ENCODE results near the gene LRRC51.

LRRC51 gene

DNA sequence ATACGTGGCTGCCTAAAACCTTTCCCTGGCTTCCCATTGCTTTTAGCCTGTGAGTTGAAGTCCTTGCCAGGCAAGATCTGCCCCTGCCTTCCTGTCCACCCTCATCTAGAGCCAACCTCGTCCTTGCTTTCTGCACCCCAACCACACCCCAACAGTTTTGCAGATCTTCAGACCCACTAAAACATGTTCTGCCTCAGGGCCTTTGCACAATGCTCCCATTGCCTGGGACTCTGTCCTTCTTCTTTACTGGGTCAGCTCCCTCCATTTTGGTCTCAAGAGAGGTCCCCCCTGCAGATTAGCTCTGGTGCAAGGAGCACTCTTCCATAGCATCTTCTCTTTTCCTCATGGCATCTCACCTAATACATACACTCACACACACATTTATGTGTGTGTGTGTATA is 40.3 kb downstream of the LRRC51 start:
- no peak for DNase-seq (ENCODE audit: low spot score)

DNA sequence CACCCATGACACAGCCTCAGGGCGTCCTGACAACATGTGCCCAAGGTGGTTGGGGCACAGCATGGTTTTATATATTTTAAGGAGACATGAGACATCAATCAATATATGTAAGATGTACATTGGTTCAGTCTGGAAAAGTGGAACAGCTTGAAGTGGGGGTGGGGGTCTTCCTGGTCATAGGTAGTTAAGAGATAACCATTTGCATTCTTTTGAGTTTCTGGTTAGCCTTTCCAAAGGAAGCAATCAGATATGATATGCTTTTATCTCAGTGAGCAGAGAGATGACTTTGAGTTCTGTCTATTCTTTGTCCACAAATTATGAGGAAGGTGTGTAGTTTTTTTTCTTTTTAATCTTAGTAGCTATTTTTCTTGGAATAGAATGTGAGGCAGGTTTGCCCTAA is 42.0 kb downstream of the LRRC51 start:
- DNase-seq (ENCODE audit: low spot score): no peak
- TF ChIP-seq, protein P1, sequence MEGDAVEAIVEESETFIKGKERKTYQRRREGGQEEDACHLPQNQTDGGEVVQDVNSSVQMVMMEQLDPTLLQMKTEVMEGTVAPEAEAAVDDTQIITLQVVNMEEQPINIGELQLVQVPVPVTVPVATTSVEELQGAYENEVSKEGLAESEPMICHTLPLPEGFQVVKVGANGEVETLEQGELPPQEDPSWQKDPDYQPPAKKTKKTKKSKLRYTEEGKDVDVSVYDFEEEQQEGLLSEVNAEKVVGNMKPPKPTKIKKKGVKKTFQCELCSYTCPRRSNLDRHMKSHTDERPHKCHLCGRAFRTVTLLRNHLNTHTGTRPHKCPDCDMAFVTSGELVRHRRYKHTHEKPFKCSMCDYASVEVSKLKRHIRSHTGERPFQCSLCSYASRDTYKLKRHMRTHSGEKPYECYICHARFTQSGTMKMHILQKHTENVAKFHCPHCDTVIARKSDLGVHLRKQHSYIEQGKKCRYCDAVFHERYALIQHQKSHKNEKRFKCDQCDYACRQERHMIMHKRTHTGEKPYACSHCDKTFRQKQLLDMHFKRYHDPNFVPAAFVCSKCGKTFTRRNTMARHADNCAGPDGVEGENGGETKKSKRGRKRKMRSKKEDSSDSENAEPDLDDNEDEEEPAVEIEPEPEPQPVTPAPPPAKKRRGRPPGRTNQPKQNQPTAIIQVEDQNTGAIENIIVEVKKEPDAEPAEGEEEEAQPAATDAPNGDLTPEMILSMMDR (IDR thresholded peaks at IDR 0.05; ENCODE audit: extremely low read depth, missing control alignments): no peak

More for the DNA sequence above, 40.3 kb downstream of the LRRC51 start:
- TF ChIP-seq, protein P1 (IDR thresholded peaks at IDR 0.05; ENCODE audit: extremely low read depth, missing control alignments): no peak

DNA sequence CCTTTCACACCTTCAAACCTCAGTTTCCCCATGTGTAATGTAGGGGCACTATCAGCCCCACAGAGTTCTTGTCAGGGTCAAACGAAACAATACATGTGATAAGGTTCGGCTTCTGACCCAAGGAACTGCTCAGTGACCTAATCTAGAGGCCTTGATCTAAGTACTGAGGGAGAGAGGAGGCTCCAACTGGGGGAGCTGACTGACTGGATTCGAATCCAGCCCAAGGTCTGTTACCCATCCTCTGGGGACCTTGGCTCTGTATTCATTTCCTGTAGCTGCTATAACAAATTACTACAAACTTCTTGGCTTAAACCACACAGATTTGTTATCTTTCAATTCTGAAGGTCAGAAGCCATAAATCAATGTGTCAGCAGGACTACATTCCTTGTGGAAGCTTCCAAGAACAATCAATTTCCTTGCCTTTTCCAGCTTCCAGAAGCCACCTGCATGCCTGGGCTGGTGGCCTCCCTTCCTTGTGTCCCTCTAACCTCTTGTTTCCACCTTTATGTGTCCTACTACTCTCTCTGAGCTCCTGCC is 42.5 kb downstream of the LRRC51 start:
- TF ChIP-seq, protein P1 (IDR thresholded peaks at IDR 0.05; ENCODE audit: extremely low read depth, missing control alignments): no peak
- DNase-seq (ENCODE audit: low spot score): no peak

DNA sequence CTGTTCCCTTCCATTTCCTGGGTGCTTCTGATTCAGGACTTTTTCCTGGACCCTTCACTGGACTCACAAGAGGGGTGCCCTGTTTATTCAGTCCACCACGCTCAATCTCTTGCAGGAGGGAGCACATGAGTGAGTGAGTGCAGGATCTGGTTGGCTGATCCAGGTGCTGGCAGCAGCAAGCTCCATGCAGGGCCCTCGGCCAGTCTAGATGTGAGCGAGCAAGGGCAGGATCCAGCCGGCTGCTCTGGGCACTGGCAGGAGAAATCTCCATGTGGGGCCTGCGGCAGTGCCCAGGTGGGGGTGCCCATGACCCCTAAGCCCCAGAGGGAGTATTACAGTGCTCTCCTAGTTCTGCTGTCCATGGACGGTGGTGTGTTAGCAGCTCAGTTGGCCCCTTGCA is 43.4 kb downstream of the LRRC51 start:
- TF ChIP-seq, protein P1 (IDR thresholded peaks at IDR 0.05; ENCODE audit: extremely low read depth, missing control alignments): no peak
- DNase-seq (ENCODE audit: low spot score): no peak

DNA sequence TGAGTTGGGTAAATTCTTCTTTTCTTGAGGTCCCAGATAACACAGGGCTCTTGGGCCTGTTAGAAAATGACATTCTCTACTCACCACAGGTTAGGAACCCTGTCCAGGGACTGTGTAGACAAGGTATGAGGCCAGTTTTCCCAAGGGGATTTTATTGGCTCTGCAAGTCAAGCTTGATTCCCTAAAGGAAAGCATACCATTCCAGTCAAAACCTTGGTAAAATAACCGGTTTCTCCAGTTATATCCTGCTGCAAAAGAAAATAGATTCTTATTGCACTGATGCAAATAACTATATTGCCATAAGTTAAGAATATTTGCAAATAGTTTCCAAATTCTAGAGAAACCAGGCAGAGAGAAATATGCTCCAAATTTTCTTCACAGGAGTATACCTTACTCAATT is 45.3 kb downstream of the LRRC51 start:
- DNase-seq (ENCODE audit: low spot score): no peak
- TF ChIP-seq, protein P1 (IDR thresholded peaks at IDR 0.05; ENCODE audit: extremely low read depth, missing control alignments): no peak

DNA sequence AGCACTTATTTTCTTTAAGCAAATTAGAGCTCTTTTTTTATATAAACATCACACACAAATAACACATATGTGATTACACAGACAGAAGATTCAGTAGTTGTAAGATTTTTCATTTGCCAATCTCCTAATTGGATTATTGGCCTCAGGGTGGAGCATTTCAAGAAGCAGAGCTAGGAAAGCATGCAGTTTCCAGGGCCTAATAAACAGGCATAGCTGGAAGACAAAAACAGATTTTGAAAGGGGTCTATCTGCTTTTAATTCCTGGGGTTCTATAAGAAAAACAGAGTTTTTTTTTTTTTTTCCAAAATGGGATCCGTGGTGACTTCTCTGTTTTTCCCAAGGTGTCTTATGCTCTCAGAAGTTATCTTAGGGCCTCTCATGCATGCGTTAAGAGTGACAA is 47.3 kb downstream of the LRRC51 start:
- no peak for DNase-seq (ENCODE audit: low spot score)
- TF ChIP-seq, protein P1 (IDR thresholded peaks at IDR 0.05; ENCODE audit: extremely low read depth, missing control alignments): no peak

DNA sequence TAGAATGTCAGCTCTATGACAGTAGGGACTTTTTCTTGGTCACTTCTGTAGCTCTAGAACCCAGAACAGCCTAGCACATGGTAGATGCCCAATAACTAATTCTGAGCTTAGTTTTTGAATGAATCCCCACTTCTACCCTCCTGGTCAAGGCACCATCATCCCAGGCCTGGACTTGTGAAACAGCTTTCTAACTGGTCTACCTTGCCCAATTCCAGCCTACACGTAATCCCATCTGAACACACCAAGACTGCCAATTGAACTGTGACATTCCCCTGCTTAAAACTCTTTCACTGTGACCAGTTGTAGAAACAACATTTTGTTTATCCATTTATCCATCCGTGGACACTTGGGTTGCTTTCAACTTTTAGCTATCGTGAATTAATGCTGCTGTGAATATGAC is 48.7 kb downstream of the LRRC51 start:
- TF ChIP-seq, protein P1 (IDR thresholded peaks at IDR 0.05; ENCODE audit: extremely low read depth, missing control alignments): no peak
- no peak for DNase-seq (ENCODE audit: low spot score)

Data from GM20000 (cell line).